Stimulated activated CD8-positive, alpha-beta memory T cell treated with anti-CD3 and anti-CD28 coated beads, Interleukin-7, amount 100 ng/mL, for 48 hours (primary cell): ENCODE measurements around the gene SIRPB2.
"Not testable (repeated sequence)": the region's sequence is repeated elsewhere in the genome, so short reads cannot be mapped to it uniquely, and the experiment has no call there.

Experiments used
- DNase-seq, 2 donors: peaks; one replicate each; pipeline ENCODE4 v3.0.0-alpha.2; 2020; ENCODE audit warnings: low read depth in 1 of 2; ENCODE audit errors: extremely low read depth in 1 of 2

Gene SIRPB2

GRCh38 chr20:1500496-1500895 is 9.3 kb upstream of the SIRPB2 start:
- DNase-seq = no peak

GRCh38 chr20:1499528-1500420 is 8.6 kb upstream of the SIRPB2 start:
- no peak for DNase-seq

GRCh38 chr20:1497371-1497770 is 6.2 kb upstream of the SIRPB2 start:
- DNase-seq = not testable (repeated sequence)

- no peak for DNase-seq
These were observed 5.7 kb upstream of the SIRPB2 start for GRCh38 chr20:1496930-1497329.

GRCh38 chr20:1494436-1494835 is 3.2 kb upstream of the SIRPB2 start:
- DNase-seq = no peak

GRCh38 chr20:1493536-1493935 is 2.3 kb upstream of the SIRPB2 start:
- DNase-seq = no peak

GRCh38 chr20:1491860-1492642 is 831 bp upstream of the SIRPB2 start:
- no peak for DNase-seq

- DNase-seq = no peak
These were observed 501 bp downstream of the SIRPB2 start for GRCh38 chr20:1490643-1491195.

GRCh38 chr20:1489764-1490436 is 1.3 kb downstream of the SIRPB2 start:
- no peak for DNase-seq

- DNase-seq = no peak
These were observed 1.9 kb downstream of the SIRPB2 start for GRCh38 chr20:1489325-1489724.

- no peak for DNase-seq
These were observed 4.7 kb downstream of the SIRPB2 start for GRCh38 chr20:1486566-1486965.

- DNase-seq = no peak
These were observed 6.6 kb downstream of the SIRPB2 start for GRCh38 chr20:1484438-1485116.

- DNase-seq = no peak
These were observed 11.2 kb downstream of the SIRPB2 start for GRCh38 chr20:1479831-1480595.

GRCh38 chr20:1478566-1478965 is 12.7 kb downstream of the SIRPB2 start:
- DNase-seq = no peak

GRCh38 chr20:1477896-1478490 is 13.2 kb downstream of the SIRPB2 start:
- no peak for DNase-seq

GRCh38 chr20:1474817-1475603 is 16.2 kb downstream of the SIRPB2 start:
- DNase-seq = no peak

- DNase-seq = no peak
These were observed 16.9 kb downstream of the SIRPB2 start for GRCh38 chr20:1474325-1474724.
